ENCODE results near the gene FGGY.

FGGY gene

GRCh38 chr1:59413327-59413720, 116.4 kb downstream of the FGGY start:
- no peak for DNase-seq (ENCODE audit: low read depth, low spot score)

GRCh38 chr1:59414406-59415133, 117.7 kb downstream of the FGGY start:
- DNase-seq (ENCODE audit: low read depth, low spot score) = no peak

- no peak for DNase-seq (ENCODE audit: low read depth, low spot score)
Measured at GRCh38 chr1:59415286-59415850, 118.5 kb downstream of the FGGY start.

GRCh38 chr1:59415881-59416280, 119.0 kb downstream of the FGGY start:
- no peak for DNase-seq (ENCODE audit: low read depth, low spot score)

GRCh38 chr1:59417406-59417805, 120.5 kb downstream of the FGGY start:
- DNase-seq (ENCODE audit: low read depth, low spot score) = no peak

GRCh38 chr1:59418363-59419144, 121.7 kb downstream of the FGGY start:
- DNase-seq (ENCODE audit: low read depth, low spot score) = no peak

GRCh38 chr1:59419361-59420140, 122.7 kb downstream of the FGGY start:
- DNase-seq (ENCODE audit: low read depth, low spot score) = no peak

GRCh38 chr1:59421232-59421920, 124.5 kb downstream of the FGGY start:
- no peak for DNase-seq (ENCODE audit: low read depth, low spot score)

- DNase-seq (ENCODE audit: low read depth, low spot score) = no peak
Measured at GRCh38 chr1:59422921-59423575, 126.2 kb downstream of the FGGY start.

GRCh38 chr1:59427155-59427554, 130.3 kb downstream of the FGGY start:
- no peak for DNase-seq (ENCODE audit: low read depth, low spot score)

- no peak for DNase-seq (ENCODE audit: low read depth, low spot score)
Measured at GRCh38 chr1:59427784-59428183, 130.9 kb downstream of the FGGY start.

- DNase-seq (ENCODE audit: low read depth, low spot score) = no peak
Measured at GRCh38 chr1:59428828-59429227, 131.9 kb downstream of the FGGY start.

- no peak for DNase-seq (ENCODE audit: low read depth, low spot score)
Measured at GRCh38 chr1:59429656-59430055, 132.8 kb downstream of the FGGY start.

- DNase-seq (ENCODE audit: low read depth, low spot score) = no peak
Measured at GRCh38 chr1:59431566-59432294, 134.8 kb downstream of the FGGY start.

GRCh38 chr1:59432531-59433439, 135.9 kb downstream of the FGGY start:
- DNase-seq (ENCODE audit: low read depth, low spot score) = no peak

- DNase-seq (ENCODE audit: low read depth, low spot score) = no peak
Measured at GRCh38 chr1:59433440-59433813, 136.5 kb downstream of the FGGY start.

- no peak for DNase-seq (ENCODE audit: low read depth, low spot score)
Measured at GRCh38 chr1:59434336-59434735, 137.4 kb downstream of the FGGY start.

GRCh38 chr1:59436637-59437036, 139.7 kb downstream of the FGGY start:
- DNase-seq (ENCODE audit: low read depth, low spot score) = no peak

GRCh38 chr1:59438058-59438560, 141.2 kb downstream of the FGGY start:
- DNase-seq (ENCODE audit: low read depth, low spot score) = no peak
